GM03348 (cell line): Measurements from ENCODE around the gene FJX1.
"Not testable (repeated sequence)": the region's sequence is repeated elsewhere in the genome, so short reads cannot be mapped to it uniquely, and the experiment has no call there.

Source experiments
- DNase-seq: peaks from one replicate; pipeline ENCODE4 v3.0.0; 2012; ENCODE audit warnings: low spot score

FJX1 gene

DNA sequence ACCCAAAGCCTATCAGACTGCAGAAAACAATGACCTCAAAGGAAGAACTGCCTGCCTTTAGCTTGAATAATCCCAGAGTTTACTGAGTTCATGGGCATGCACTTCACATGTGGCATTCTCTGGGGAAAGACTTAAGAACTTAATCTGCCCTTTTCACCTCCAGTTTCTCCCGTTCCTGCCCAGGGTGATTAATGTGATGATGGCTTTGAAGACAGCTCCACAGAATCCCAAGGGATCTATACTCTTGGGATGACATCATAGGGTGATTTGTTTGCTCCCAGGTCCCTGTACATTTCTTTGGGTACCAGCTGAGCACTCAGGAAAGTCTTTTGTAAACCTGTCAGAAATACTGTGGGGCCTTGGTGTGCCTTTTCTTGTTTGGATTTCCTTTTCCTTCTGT is 14.0 kb downstream of the FJX1 start:
- no peak for DNase-seq

DNA sequence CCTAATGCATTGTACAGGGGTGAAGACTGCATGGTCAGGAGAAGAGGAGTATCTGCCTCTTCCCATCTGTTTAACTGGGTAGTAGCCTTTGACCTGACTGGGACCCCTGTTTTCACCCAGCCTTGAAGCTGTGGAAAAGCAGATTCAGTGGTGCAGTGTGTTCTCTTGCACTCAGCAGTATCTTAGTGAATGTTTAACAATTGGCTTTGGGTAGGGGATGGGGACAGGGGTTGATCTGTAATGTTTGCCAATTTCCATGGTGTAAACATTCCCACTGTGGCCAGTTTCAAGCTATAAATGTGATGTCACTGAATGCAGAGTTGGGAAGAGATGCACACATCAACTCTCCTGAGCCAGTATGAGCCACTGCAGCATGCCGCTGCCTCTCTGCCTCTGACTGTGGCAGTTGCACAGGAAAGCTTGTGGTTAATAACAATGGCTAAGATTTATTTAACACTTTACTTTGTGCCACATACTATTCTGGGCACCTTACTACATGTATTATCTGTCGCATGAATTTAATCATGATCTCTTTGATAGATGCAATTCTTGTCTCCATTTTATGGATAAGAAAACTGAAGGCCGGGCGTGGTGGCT is 15.7 kb downstream of the FJX1 start:
- no peak for DNase-seq

DNA sequence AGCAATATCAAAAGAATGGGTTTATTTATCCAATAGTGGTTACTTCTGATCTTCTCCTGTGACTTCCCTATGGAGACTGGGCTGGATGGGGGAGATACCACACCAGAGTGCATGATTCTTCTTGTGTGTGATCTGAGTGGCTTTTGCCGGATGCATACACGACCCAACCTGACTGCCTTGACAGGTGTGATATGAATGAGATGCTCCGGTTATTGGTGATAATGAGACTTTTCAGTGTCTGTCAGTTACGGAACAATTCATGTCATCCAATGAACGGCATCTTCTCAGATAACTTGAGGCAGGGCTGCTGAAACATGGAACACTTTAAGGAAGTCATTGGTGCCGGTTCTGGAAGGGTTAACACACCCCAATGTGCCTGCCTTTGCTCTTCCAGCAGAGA is 17.7 kb downstream of the FJX1 start:
- DNase-seq = no peak

DNA sequence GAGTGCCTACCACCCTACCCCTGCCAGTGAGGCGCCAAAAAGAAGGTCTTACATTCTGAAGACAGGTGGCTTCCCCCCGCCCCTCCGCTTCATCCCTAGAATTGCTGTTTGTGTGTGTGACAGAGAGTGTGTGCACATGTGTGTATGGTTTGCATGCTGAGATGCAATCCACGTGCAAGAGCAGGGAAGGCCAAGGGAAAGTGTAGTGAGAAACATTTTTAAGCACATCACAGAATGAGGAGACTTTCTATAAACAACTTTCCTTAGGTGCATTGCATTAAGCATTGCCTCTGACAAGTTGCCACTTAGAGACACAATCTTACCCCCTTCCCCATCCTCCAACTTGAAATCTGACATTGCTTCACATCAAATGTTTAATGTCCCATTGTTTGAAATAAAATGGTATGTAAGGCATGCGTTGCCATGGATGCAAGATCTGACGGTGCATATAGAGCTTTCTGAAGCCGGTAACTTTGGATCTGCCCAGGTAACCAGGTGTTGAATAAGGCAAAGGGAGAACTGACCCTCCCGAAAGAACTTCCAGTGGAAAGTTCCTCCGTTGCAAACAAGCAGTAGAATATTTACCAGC is 21.4 kb downstream of the FJX1 start:
- no peak for DNase-seq

DNA sequence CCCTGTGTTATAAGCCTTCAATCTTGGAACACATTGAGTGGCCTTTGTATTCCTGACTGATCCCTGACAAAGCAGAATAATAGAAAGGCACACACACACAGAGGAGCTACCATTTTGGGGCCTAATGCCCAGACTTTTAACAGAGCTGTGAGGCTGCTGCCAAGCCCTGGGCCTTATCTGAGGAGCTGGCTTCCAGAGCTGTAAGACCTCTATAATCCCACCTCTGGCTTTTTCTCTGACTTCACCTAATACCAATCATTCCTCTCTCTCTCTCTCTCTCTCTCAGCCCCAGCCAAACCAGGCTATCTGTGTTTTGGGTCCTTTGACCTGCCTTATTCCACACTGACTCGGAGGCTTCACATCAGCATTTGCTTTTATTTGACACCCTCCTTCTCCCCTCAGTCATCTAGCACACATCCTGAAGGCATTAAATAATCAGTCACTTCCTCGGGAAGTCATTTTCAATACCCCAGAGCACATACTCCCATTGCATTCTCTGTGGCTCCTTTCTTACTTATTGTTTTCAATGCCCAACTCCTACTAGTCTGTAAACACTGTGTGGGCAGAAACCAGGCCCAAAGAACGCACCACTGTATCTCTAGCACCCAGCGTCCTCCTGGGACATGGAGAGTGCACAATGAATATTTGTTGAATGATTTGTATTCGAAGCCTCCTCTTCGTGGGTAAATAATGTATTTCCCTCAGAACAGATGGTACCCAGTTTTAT is 23.1 kb downstream of the FJX1 start:
- DNase-seq = peak; percentile 16

DNA sequence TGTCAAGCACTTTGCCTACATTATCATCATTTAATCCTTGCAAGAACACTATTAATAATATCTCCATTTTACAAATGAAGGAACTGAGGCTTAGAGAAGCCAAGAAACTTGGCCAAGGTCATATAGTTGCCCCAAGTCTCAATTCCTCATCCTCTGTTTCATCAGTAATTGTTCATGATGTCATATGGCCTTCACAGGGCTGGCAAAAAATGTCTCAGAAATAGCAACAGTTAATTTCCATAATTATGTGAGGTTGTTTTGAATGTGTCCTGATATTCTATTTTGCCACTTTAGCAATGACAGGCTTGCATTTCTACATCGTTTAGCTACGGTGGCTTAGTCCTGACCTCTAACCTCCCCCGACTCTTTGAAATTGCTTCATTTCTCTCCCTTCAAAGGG is 23.7 kb downstream of the FJX1 start:
- no peak for DNase-seq

DNA sequence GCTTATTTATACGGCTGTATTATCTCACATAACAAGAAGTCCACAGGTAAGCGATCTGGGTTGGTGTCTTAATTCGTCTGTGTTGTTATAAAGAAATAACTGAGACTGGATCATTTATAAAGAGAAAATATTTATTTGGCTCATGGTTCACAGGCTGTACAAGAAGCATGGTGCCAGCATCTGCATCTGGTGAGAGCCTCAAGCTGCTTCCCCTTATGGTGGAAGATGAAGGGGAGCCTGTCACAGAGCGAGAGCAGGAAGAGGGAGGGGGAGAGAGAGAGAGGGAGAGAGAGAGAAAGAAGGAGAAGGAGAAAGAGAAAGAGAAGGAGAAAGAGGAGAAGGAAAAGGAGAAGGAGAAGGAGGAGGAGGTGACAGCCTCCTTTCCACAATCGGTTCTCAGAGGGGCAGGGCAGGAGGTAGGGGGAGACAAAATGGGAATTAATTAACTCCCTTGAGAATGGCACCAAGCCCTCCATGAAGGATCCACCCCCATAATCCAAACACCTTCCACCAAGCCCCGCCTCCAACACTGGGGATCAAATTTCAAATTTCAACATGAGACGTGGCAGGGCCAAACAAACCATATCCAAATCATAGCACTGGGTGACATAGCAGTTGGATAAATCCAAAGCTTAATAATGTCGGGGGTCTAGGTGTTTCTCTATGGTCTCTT is 29.3 kb downstream of the FJX1 start:
- no peak for DNase-seq

DNA sequence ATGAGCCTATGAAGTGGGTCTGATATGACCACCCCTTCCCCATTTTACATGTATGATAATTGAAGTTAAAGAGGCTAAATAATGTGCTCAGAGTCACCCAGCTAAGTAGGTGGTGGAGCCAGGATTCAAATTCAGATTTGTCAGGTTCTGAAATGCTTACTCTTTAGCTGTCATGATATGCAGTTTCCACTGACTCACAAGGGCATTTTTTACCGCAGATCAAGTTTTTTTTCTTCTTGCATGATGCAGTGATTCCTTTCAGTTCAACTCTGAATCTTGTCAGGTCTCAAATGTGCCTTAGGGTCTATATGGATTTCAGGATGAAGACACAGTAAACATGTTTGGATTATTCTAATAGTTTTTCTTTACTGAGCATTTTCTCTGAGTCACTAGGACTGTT is 31.7 kb downstream of the FJX1 start:
- DNase-seq = no peak

DNA sequence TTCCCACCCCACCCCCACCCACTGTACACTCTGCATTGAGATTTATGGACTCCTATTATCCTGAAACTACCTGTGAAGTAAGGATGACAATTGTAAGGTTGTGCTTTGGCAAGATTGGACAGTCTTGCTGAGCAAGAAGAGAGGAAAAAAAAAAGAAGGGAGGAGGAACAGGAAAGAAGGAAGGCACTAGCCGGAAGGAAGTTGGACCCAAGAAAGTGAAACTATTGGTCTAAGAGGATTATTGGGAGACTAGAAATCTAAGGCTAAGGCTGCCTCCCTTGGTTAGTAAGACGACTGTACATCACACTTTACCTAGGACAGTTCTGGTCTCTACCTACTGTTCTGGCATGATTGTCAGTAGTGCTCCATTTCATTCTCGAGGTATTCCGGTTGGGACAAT is 32.2 kb downstream of the FJX1 start:
- no peak for DNase-seq

DNA sequence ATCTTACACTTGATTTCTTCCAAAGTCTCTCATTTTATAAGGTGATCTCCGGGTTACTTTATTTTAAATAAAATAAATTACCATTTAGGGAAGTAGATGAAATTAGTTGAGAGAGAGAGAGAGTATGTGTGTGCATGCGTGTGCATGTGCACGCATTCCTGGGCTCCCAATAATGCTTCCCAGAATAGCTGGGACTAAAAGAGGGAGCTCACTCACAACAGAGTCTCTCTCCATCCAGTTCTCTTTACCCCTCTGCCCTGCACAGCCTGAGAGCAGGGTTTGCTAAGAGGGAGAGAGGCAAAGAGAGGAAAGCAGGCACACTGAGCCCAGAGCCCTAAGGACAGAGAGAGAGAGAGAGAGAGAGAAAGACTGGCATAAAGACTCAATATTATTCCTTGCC is 33.0 kb downstream of the FJX1 start:
- DNase-seq = no peak

DNA sequence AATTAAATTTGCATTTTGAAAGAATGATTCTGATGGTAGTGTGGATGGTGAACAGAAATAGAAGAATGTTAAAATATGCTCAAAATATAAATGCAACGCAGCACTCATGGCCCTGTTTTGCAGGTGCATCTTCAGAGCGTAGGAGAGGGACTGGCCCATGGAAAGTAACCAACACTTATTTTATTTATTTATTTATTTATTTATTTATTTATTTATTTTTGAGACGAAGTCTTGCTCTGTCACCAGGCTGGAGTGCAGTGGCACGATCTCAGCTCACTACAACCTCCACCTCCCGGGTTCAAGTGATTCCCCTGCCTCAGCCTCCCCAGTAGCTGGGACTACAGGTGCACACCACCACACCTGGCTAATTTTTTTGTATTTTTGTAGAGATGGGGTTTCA is 34.5 kb downstream of the FJX1 start:
- DNase-seq = not testable (repeated sequence)

DNA sequence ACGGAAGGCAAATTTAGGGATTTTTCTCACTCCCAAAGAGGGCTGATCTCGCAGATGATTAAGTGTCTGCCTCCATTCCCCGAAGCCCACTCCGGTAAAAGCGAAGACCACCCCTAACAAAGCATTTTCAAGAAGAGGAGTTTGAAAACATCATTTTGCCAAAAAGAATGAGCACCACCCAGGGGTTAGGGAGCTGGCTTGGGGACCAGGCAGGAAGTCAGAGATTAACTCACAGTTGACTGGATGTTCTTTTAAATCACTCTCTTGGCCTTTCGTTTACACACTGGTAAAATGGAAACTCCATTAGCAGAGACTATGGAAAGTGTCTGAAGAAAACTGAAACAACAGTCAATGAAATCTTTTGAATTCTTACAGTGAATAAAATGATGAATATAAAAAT is 36.5 kb downstream of the FJX1 start:
- no peak for DNase-seq

DNA sequence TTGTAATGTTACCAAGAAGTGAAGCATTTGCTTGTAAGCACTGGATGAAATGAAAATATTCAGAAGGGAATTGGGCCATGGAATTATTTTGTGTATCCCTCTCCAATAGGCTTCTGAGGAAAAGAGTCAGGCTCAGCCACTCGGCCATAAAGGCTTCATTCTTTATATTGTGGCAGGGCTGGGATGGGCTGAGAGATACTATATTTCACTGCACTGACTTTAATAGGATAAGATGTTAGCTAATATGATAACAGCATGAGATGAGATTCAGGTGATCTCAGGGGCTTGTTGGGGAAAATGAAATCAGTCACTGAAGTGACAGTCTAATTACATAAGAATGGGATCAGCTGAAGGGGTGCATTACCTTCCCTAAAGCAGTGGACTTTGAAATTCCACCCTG is 37.0 kb downstream of the FJX1 start:
- no peak for DNase-seq

DNA sequence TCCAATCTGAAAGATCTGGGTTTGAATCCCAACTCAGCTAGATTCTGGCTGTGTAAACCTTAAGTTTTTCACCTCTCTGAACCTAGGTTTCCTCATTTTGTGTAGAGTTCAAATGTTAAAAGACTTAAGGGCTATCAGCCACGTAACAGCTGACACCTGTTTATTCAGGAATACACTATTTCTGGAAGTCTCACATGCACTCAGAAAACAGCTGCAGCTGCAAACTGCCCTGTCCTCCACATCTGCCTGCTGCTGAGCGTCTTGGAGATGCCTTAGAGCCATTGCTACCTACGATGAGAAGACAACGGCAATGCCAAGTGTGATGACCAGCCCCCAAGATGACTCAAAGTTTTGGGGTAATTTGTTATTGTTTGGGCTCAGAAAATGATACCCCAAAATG is 37.6 kb downstream of the FJX1 start:
- DNase-seq = no peak

DNA sequence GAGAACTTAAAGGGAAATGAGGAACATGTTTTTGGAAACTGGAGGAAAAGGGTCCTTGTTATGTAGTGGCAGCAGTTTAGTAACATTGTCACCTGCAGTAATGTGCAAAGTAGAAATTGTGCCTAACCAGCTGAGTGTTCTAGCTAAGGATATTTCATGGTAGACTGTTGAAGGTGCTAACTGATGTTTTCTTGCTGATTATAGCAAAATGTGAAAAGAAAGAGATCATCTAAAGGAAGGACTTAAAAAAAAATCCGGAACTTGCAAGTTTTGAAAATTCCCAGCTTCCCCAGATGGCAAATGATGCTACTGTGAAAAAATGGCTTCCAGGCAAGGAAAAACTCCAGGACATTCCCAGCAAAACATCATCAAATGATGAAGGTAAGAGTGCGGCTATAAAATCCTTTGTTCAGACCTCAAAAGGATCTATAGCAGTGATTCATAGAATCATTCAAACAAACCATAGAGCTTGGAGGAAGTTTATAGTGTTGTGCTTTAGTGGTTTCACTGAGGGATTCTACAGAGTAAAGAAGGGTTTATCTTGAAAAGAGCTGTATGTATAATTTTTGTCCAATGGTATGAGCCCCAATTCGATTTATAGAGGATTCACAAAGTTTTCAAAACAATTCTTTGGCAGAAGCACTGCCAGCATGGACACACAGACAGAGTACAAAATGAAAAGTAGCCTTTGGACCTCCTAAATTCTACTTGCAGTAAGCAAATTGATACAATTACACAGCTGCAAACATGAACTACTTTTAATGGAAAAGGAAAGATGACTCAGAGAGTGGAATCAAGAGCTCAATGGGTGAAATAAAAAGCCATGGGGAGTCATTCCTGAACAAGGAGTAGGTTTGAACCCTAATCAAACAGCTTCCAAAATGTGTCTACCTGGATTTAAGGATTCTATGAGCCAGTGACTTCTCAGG is 40.0 kb downstream of the FJX1 start:
- DNase-seq = no peak

DNA sequence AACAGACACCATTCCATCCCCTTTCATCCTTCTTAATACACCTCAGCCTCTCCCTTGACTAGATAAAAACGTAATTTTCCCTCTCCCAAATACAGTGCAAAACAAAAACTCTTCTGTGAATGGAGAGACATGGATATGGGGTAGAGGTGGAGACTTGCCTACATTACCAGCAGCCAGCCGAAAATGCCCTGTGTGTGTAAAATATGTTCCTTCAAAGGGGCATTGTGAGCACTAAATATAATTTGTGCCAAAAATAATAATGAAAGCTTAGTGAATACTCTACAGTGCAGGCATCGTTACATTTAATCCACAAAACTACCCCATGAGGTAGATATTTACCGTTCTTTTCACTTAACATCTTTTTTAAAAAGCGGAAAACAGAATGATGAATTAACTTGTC is 43.3 kb downstream of the FJX1 start:
- no peak for DNase-seq

DNA sequence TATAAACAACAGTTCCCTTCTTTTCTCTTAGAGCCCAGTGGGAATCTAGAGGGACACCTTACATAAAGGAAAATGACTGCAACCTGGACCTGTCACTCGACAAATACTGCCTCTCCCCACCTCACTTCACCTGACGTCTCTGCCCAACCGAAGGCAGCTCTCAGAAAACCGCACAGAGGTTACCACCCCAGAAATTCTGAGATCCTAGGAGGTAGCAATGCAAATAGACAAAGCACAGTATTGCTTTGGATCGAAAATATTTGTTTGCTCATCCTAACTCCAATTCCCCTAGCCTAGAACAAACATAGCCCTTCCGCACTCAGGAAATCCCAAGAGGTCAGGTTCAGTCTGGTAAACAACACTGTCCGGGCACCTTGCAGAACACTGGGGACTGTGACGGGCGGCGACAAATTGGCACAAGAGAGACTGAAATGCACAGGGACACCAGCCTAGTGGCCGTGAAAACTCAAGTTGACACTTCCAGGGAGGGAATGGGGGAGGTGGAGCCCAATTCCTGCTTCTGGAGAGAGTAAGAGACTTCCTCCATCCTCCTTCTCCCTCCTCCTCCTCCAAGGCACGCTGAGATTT is 43.9 kb downstream of the FJX1 start:
- peak; percentile 7 for DNase-seq

DNA sequence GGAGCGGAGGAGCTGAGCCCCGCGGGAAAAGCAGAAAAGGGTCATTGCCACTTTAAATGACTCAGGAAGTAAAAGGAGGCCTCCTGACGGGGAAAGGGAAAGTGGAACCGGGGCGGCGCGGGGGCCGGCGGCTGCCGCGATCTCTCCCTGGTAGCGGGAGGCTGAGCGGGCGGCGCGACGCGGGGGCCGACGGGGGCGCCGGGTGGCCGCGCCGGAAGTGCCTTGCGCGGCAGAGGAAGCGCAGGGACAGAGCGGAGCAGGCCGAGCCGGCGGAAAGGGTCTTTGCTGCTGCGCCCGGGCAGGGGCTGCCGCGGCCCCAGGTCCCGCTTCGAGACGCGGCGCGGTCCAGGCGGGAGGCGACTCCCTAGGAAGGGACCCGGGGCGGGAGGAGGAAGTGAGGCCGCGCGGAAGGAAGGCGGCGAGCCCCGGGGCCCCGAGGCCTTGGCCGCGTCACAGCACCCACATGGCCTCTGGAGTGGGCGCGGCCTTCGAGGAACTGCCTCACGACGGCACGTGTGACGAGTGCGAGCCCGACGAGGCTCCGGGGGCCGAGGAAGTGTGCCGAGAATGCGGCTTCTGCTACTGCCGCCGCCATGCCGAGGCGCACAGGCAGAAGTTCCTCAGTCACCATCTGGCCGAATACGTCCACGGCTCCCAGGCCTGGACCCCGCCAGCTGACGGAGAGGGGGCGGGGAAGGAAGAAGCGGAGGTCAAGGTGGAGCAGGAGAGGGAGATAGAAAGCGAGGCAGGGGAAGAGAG is 44.6 kb downstream of the FJX1 start, which contains the start of gene TRIM44:
Gene TRIM44, plus strand, starts transcription at position 127 of the 759 bp plus-strand sequence. Its CDS starts 337 bp downstream, at position 464.
- peak; percentile 93 for DNase-seq

DNA sequence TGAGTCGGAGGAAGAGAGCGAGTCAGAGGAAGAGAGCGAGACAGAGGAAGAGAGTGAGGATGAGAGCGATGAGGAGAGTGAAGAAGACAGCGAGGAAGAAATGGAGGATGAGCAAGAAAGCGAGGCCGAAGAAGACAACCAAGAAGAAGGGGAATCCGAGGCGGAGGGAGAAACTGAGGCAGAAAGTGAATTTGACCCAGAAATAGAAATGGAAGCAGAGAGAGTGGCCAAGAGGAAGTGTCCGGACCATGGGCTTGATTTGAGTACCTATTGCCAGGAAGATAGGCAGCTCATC is 45.1 kb downstream of the FJX1 start:
- DNase-seq = no peak

DNA sequence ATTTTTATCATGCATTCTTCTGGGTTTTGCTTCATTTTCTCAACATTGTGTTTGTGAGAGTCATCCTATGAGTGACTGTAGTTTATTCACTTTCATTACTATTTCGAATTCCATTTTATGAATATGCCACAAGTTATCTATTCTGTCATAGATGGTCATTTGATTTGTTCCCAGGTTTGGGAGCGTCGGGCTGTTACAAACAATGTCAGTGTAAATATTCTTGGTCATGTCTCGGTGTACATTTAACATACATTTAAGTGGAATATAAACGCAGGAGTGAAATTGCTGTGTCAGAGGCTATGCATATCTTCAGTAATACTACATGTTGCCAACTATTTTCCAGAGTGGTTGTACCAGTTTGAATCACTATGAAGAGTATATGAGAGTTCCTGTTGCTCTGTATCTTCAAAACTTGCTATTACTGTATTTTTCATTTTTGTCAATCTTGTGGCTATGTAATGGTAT is 46.7 kb downstream of the FJX1 start:
- no peak for DNase-seq

DNA sequence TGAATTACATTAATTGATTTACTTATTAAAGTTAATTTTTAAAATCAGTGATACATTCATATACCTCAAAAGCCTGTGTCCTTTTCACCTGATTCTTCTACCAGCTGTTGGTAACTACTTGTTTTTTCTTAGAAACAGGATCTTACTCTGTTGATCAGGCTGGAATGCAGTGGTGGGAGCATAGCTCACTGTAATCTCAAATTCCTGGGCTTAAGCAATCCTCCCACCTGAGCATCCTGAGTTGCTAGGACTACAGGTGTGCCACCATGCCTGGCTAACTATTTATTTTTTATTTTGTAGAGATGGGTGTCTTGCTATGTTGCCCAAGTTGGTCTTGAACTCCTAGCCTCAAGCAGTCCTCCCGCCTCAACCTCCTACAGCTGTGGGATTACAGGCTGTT is 49.0 kb downstream of the FJX1 start:
- no peak for DNase-seq
